Adipocyte (in vitro differentiated cells): ENCODE results near the gene S100A12.

Experiments used
- DNase-seq: peaks from one replicate; pipeline ENCODE4 v3.0.0-alpha.2; 2015; ENCODE audit warnings: low read depth
- H3K27me3 ChIP-seq: replicated peaks from 2 replicates; pipeline ENCODE4 v1.7.0; 2013; ENCODE audit warnings: mild to moderate bottlenecking, low read length, moderate library complexity; ENCODE audit not compliant: control insufficient read depth, insufficient read depth
- H3K36me3 ChIP-seq: 2 replicates; pipeline ENCODE4 v1.7.0; 2013; ENCODE audit warnings: low read length, mild to moderate bottlenecking, moderate library complexity; ENCODE audit not compliant: control insufficient read depth, insufficient read depth, severe bottlenecking
- H3K4me1 ChIP-seq: 2 replicates; pipeline ENCODE4 v1.7.0; 2013; ENCODE audit warnings: mild to moderate bottlenecking, low read length, moderate library complexity; ENCODE audit not compliant: control insufficient read depth, insufficient read depth
- H3K4me3 ChIP-seq: 2 replicates; pipeline ENCODE4 v1.7.0; 2013; ENCODE audit warnings: mild to moderate bottlenecking, low read length, moderate library complexity
- H3K9ac ChIP-seq: 2 replicates; pipeline ENCODE4 v1.7.0; 2013; ENCODE audit warnings: mild to moderate bottlenecking, low read length, moderate library complexity
- H3K9me3 ChIP-seq: 2 replicates; pipeline ENCODE4 v1.7.0; 2013; ENCODE audit warnings: mild to moderate bottlenecking, low read length, moderate library complexity; ENCODE audit not compliant: control insufficient read depth

The S100A12 gene

DNA sequence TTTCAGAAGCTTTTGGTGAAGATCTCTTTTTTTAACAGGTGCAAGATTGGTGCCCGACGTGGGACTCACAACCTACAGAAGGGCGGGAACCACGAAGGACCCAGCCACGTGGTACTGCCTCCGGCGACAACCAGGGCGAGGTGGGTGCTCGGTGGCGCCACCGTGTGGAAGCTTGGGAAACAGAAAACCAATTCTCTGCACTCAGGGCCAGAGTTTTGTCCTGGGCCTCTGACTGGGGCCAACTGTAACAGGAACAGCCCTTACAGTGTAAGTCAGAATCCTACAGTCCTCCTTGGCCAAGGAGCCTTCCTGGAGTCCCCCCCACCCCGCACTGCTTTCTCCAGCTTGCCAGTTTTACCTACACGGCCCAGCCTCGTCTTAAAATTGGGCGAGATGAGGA, 29.3 kb upstream of the S100A12 start:
- DNase-seq: no peak
- H3K4me1 ChIP-seq: no peaks in the 10 kb centered on the region

DNA sequence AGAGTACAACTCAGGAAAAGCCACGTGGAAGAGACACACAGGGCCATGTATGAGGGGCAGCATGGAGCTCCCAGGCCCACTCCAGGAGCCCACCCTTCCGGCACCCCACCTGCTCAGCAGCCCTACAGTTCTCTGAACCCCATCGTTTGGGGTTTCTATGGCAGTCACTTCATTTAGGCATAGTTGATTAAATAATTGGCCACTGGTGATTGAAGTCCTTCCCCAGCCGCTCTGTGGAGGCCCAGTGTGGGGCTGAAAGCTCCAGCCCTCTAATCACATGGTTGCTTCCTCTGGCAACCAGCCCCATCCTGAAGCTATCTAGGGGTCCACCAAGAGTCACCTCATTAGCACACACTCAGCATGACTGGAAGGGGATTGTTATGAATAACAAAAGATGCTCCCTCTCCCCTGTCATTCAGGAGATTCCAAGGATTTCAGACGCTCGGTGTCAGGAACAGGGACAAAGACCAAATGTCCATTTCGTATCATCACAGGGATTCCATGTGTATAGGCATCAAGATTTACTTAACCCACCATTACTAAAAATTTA, 28.7 kb upstream of the S100A12 start:
- Histone ChIP-seq H3K4me1 (no peaks in the 10 kb centered on the region), H3K9me3 (peaks cover 1% of the 10 kb centered on the region), H3K9ac (no peak overlapping the region), H3K27me3 (peaks cover 15% of the 10 kb centered on the region), H3K36me3 (no peaks in the 10 kb centered on the region), H3K4me3 (no peak overlapping the region)
- no peak for DNase-seq

More for the DNA sequence above, 29.3 kb upstream of the S100A12 start:
- Histone ChIP-seq H3K27me3 (peaks cover 12% of the 10 kb centered on the region), H3K4me3 (no peak overlapping the region), H3K9me3 (peaks cover 3% of the 10 kb centered on the region), H3K36me3 (no peaks in the 10 kb centered on the region), H3K9ac (no peak overlapping the region)

DNA sequence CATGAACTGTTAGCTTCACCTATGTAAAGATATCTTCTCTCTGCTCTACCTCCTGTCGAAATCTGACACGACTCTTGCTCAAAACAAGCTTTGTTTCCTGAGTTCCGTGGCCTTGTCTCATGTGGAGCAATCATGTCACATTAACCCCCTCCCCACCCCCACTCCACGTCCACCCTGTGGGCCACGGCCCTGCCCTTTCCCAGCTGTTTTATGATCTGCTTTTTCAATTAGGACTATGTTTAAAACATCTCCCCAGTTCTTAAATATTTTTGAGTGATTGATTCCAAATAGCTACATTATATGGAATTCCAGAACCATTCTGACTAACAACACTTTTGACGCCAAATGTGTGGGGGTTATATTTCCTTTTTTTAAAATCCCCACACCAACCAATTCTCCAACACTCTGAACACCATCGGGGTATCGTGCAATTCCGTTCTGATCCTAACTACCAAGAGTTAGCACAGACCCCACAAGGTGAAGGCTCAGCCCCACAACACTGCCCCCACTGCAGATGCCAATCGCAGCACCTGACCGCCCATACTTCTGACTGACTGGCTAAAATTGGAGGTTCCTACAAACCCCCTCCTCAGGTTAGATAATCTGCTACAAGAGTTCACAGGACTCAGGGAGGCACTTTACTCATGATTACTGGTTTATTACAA, 28.1 kb upstream of the S100A12 start:
- H3K27me3 ChIP-seq: peaks cover 21% of the 10 kb centered on the region
- no peak overlapping the region for H3K9ac ChIP-seq
- no peak for DNase-seq
- no peaks in the 10 kb centered on the region for H3K9me3 ChIP-seq
- no peak overlapping the region for H3K4me3 ChIP-seq
- no peaks in the 10 kb centered on the region for H3K36me3 ChIP-seq
- H3K4me1 ChIP-seq: no peaks in the 10 kb centered on the region

DNA sequence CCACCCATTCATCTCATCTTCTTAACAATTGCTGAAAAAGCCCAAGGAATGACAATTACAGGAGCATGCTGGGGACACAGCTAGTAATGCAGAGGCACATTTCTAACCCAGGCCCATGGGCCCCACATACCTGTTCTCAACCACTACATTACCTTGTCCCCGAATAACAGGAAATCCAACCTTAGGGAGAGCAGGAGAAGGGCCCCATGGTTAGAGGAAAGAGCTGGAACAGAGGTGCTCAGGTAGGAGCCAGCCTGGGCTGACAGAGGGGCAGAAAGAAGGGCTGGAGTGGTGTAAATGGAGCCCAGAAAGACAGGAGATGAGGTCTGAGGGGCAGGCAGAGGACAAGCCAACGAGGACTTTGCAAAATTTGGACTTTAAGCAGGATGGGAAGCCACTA, 26.8 kb upstream of the S100A12 start:
- Histone ChIP-seq H3K4me3 (no peak overlapping the region), H3K9ac (no peak overlapping the region), H3K36me3 (no peaks in the 10 kb centered on the region), H3K4me1 (no peaks in the 10 kb centered on the region), H3K27me3 (peaks cover 26% of the 10 kb centered on the region), H3K9me3 (no peaks in the 10 kb centered on the region)
- no peak for DNase-seq

DNA sequence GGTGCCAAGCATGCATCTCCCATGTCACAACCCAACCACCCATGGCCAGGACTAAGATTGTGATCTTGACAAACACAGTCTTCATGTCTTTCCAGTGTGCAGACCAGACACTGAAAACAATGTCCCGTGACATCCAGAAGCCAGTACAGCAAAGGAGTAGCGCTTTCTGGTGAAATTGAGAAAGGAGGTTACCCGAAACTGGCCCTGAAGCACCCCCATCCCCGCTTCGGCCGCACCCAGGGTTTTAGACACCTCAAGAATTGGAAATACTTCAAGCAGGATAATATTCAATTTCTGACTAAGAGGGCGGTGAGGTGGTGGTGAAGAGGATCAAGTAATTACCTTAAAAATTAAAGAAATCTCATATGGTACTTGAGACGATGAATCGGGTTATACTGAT, 26.0 kb upstream of the S100A12 start:
- Histone ChIP-seq H3K9me3 (no peaks in the 10 kb centered on the region), H3K9ac (no peak overlapping the region), H3K4me1 (no peaks in the 10 kb centered on the region), H3K4me3 (no peak overlapping the region), H3K36me3 (no peaks in the 10 kb centered on the region), H3K27me3 (peaks cover 32% of the 10 kb centered on the region)
- DNase-seq: no peak

DNA sequence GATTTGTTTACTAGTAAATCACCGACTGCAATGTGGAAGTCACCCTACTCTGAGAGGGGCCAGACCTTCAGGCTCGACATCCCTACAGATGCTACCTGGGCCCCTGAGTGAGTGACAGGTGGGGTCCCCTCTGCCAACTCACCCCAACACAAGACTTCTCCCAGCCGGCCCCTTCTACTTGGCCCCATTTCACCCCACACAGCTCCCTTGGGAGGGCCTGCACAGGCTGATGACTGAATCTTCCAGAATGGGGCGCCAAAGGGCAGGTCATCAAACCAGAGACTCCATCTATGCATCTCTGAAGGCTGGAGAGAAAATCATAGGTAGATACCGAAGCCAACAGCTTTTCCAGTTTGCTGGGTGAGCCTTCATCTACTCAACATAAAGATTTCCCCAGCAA, 24.8 kb upstream of the S100A12 start:
- Histone ChIP-seq H3K4me3 (no peak overlapping the region), H3K9ac (no peak overlapping the region), H3K9me3 (no peaks in the 10 kb centered on the region), H3K27me3 (peaks cover 40% of the 10 kb centered on the region), H3K36me3 (no peaks in the 10 kb centered on the region), H3K4me1 (no peaks in the 10 kb centered on the region)
- no peak for DNase-seq

DNA sequence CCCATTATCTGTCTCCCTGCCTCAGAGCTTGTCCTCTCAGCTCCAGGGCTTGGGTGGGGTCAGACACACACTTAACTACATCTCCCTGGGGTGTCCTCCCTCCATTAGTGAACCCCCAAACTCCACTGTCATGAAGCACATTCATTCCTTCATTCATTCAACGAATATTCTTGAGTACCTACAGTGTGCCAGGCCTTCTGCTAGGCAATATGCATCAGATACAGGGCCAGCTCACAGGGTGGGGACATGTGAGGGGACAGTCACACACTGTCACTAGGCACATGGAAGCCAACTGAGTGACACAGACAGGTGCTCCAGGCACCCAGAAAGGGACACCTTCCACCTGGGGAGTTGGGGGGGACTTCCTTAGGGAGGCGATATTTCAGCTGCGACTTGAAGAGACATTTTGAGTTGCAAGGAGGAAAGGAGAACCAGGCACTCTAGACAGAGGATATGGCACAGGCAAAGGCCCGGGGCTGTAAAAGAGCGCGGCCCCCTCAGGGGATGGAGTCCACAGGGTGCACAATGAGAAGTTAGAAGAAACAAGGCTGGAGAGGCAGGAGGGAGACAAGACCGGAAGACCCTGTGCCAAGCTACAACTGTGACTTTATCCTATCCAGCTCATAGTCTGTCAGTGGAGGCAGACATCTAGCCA, 24.1 kb upstream of the S100A12 start:
- Histone ChIP-seq H3K9ac (no peak overlapping the region), H3K9me3 (no peaks in the 10 kb centered on the region), H3K4me3 (no peak overlapping the region), H3K36me3 (no peaks in the 10 kb centered on the region), H3K4me1 (no peaks in the 10 kb centered on the region), H3K27me3 (peaks cover 47% of the 10 kb centered on the region)
- DNase-seq: no peak

DNA sequence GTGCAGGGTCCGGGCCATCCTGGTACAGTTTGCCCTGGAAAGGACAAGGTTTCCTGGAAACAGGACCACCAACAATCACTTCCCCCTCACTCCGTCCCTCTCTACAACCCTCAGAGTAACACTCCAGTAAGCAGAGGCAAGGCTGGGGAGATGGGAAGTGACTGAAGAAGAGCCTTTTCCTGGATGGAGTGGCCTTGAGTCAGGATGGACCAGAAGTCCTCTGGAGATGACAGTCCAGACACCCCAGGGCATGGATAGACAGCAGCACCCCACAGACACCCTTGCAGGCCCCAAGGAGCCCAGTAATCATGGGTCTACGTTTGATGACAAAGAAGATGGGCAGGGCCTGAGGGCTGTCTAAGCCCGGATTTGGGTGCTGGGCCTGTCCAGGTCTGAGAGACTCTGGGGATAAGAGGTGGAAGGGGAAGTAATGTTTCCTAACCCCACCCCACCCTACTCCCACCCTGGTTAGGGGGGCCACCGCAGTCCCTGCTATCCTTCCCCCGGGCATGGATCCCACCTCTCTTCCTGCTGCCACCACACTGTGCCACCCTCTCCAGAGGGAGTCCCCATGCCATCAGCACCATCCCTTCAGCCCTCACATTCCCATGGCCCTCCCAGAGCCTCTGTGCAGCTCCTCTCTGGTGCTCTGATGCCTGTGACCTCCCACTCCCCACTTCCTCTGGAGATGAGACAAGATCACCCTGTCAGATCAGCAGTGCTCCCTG, 22.7 kb upstream of the S100A12 start:
- H3K9me3 ChIP-seq: no peaks in the 10 kb centered on the region
- no peaks in the 10 kb centered on the region for H3K4me1 ChIP-seq
- H3K9ac ChIP-seq: no peak overlapping the region
- H3K4me3 ChIP-seq: no peak overlapping the region
- H3K36me3 ChIP-seq: no peaks in the 10 kb centered on the region
- H3K27me3 ChIP-seq: peaks cover 56% of the 10 kb centered on the region
- DNase-seq: no peak

DNA sequence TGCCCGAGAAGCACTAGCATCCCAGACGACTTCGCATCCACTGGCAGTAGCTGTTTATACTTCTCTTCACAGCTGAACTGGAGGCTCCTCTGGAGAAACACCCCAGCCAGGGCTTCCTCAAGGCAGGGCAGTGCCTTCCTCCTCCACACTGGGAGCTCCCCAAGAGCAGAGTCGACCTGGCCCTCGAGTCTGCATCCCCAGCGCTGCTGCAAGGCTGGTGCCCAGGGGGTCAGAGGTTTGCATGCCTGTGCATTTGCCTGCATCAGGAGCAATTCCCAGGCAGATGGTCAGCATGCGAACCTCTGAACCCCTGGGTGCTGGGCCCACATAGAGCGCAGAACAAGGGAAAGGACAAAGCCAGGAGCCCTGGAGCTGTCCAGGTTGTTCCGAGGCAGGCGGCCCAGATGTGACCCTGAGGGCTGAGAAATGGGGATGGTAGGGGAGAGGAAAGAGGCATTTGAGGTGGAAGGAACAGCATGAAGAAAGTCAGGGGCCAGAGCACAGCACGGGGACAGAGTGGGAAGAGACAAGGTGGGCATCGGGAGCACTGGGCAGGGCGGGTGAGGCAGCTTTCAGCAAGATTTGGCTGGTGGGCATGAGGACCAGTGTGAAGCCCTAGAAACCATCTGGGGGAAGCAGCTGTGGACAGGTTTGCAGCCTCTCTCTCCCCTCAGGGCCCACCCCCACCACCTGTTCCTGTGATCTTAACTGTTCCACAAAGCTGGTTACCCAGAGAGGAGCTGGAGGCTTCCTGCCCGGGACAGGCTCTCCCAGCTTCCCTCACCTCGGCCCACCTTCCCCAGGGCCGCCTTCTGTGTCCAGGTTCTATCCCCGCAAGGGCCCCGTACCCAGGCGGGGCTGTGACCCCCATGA, 21.9 kb upstream of the S100A12 start:
- H3K9me3 ChIP-seq: no peaks in the 10 kb centered on the region
- no peak overlapping the region for H3K9ac ChIP-seq
- no peak for DNase-seq
- no peaks in the 10 kb centered on the region for H3K36me3 ChIP-seq
- H3K4me1 ChIP-seq: no peaks in the 10 kb centered on the region
- peaks cover 60% of the 10 kb centered on the region for H3K27me3 ChIP-seq
- H3K4me3 ChIP-seq: no peak overlapping the region

DNA sequence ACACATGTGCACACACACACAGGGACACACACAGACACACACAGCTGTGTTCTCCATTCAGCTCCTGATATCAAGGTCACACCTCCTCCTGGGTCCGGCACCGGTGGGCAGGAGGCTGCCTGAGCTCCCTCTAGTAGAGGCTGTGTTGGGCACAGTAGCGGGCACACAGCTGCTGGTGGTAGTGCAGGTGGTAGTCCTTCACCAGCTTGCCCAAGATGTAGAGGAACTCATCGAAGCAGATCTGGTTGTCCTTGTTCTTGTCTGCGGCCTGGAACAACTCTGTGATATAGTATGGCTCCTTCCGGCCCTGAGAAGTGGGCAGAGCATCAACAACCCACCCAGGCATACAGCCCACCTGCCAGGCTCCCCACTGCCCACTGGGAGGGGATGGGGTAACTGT, 21.0 kb upstream of the S100A12 start:
- Histone ChIP-seq H3K9ac (no peak overlapping the region), H3K4me3 (no peak overlapping the region), H3K36me3 (no peaks in the 10 kb centered on the region), H3K9me3 (no peaks in the 10 kb centered on the region), H3K27me3 (peaks cover 67% of the 10 kb centered on the region), H3K4me1 (no peaks in the 10 kb centered on the region)
- no peak for DNase-seq

DNA sequence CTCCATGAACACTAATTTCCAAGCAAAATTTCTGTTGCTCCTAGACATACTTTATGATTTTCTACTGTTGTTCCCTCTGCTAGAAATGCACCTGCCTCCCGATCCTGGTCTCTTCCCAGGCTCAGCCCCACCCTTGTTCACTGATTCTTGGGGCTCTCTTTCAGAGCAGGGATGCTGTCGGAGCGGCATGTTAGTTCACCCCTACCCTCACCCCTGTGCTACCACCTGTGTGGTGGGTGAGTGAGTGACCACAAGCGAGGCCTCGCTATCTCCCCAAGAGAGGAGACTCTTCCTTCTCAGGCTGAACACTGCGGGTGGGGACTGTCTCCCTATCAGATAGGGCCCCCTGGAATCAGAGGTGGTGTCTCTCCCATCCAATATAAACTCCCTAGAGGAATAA, 20.4 kb upstream of the S100A12 start:
- H3K4me3 ChIP-seq: no peak overlapping the region
- H3K9me3 ChIP-seq: no peaks in the 10 kb centered on the region
- DNase-seq: no peak
- H3K27me3 ChIP-seq: peaks cover 71% of the 10 kb centered on the region
- no peak overlapping the region for H3K9ac ChIP-seq
- peaks cover 1% of the 10 kb centered on the region for H3K4me1 ChIP-seq
- no peaks in the 10 kb centered on the region for H3K36me3 ChIP-seq
